Lung (tissue), 12 donors: ENCODE data around the gene ESAM. TPM values are rescaled to one million over a fixed set of nuclear protein-coding genes. Genes with fewer than 3 reads are reported as not detected.
A peak's percentile ranks its signal among the peaks of the same experiment; 100 is the strongest.

Source experiments
- ATAC-seq: fragments of 200-7000 bp; cut with Tn5 transposase; one replicate; pipeline ENCODE4 v1.9.1; 2020; ENCODE audit warnings: moderate number of reproducible peaks; ENCODE audit not compliant: insufficient read depth, low FRiP score
- DNase-seq, 3 donors: peaks; one replicate each; pipeline ENCODE4 v3.0.0-alpha.2; 2013 to 2017
- H3K27ac ChIP-seq, 2 donors: one replicate each; pipeline ENCODE4 v1.5.1; 2013; ENCODE audit warnings: mild to moderate bottlenecking in 2 of 2, moderate library complexity in 2 of 2, control low read depth in 1 of 2, inconsistent platforms in 1 of 2, low read depth in 1 of 2, low read length in 1 of 2
- H3K27me3 ChIP-seq, 3 donors: one replicate each; pipeline ENCODE4 v1.5.1; 2013; ENCODE audit warnings: low read length in 2 of 3; ENCODE audit not compliant: control insufficient read depth in 3 of 3, insufficient read depth in 3 of 3
- H3K36me3 ChIP-seq, 4 donors: one replicate each; pipeline ENCODE4 v1.5.1; 2013; ENCODE audit warnings: low read length in 4 of 4, mild to moderate bottlenecking in 1 of 4, moderate library complexity in 1 of 4; ENCODE audit not compliant: control insufficient read depth in 4 of 4, insufficient read depth in 4 of 4
- H3K4me1 ChIP-seq, 5 donors: one replicate each; pipeline ENCODE4 v1.5.1; 2013; ENCODE audit warnings: low read length in 5 of 5, mild to moderate bottlenecking in 2 of 5, moderate library complexity in 1 of 5; ENCODE audit not compliant: control insufficient read depth in 5 of 5, insufficient read depth in 5 of 5
- H3K4me3 ChIP-seq: one replicate; pipeline ENCODE4 v1.5.1; 2013; ENCODE audit warnings: mild to moderate bottlenecking, control low read depth, moderate library complexity
- H3K9ac ChIP-seq, 2 donors: one replicate each; pipeline ENCODE4 v1.5.1; 2013; ENCODE audit warnings: low read length in 2 of 2, control low read depth in 1 of 2; ENCODE audit not compliant: insufficient read depth in 1 of 2
- H3K9me3 ChIP-seq, 4 donors: one replicate each; pipeline ENCODE4 v1.5.1; 2013; ENCODE audit warnings: low read length in 3 of 4, mild to moderate bottlenecking in 1 of 4, moderate library complexity in 1 of 4; ENCODE audit not compliant: control insufficient read depth in 4 of 4, insufficient read depth in 3 of 4
- CTCF ChIP-seq: IDR thresholded peaks from 2 replicates; pipeline ENCODE4 v1.5.1; 2012; ENCODE audit warnings: mild to moderate bottlenecking; ENCODE audit errors: control extremely low read depth, extremely low read depth
- WGBS, 2 donors: extraction: QIAGEN DNeasy Blood & Tissue Kit; methylation state at CpG; one replicate each; pipeline ENCODE4 v1.1.7; 2013; 5-methylcytosine and 5-hydroxymethylcytosine counted together
- polyA plus RNA-seq, 2 donors: library from polyadenylated mRNA; stranded (reverse); fragments of 200-250 nt; gene quantifications; one replicate each; pipeline ENCODE4 v1.2.1, GENCODE V29; 2013
- total RNA-seq, 2 donors: library from RNA; depleted of rRNA in 1 of 2; stranded (reverse); fragments of >200 nt in 1 of 2; gene quantifications; one replicate each; pipeline ENCODE4 v1.2.1, GENCODE V29; 2014 to 2021
- donor health status: control.
- donor health status: control.
- donor health status: Bipolar disorder and iron deficiency.
- donor health status: healthy.
- donor health status: DM: yes; HTN: yes; CAD: no.

Gene ESAM
- total and polyA plus RNA-seq, 4 donors, result 77.7 to 142 (median 130) TPM

GRCh38 chr11:124717786-124718651 is 44.1 kb downstream of the ESAM start:
- no peaks in the 10 kb centered on the region for H3K9me3 ChIP-seq
- no peak overlapping the region for H3K9ac ChIP-seq
- H3K27me3 ChIP-seq, result peaks cover 0 to 49% (median 28%) of the 10 kb centered on the region in 3 donors
- peak overlapping the region in 1 of 2 donors; percentile 72 for H3K27ac ChIP-seq
- no peaks in the 10 kb centered on the region for H3K36me3 ChIP-seq
- WGBS, 2 donors, result 1% methylated on average over 41 to 45 of the region's 45 CpGs
- H3K4me3 ChIP-seq, result no peak overlapping the region
- TF ChIP-seq CTCF, result no peak
- peaks cover 0 to 13% (median 4%) of the 10 kb centered on the region in 5 donors for H3K4me1 ChIP-seq
- DNase-seq (peak; percentile 44 to 56 (median 51)), ATAC-seq (peak; percentile 57)

GRCh38 chr11:124717421-124717785 is 44.7 kb downstream of the ESAM start:
- no peak overlapping the region for H3K4me3 ChIP-seq
- no peaks in the 10 kb centered on the region for H3K36me3 ChIP-seq
- H3K4me1 ChIP-seq, result peaks cover 0 to 13% (median 4%) of the 10 kb centered on the region in 5 donors
- TF ChIP-seq CTCF, result no peak
- 35 to 53% methylated on average over 7 of the region's 7 CpGs for WGBS, 2 donors
- no peak overlapping the region for H3K9ac ChIP-seq
- DNase-seq (no peak), ATAC-seq (no peak)
- peaks cover 0 to 43% (median 28%) of the 10 kb centered on the region in 3 donors for H3K27me3 ChIP-seq
- H3K27ac ChIP-seq, result peak overlapping the region in 1 of 2 donors; percentile 72
- no peaks in the 10 kb centered on the region for H3K9me3 ChIP-seq

GRCh38 chr11:124716591-124716990 is 45.5 kb downstream of the ESAM start:
- no peak overlapping the region for H3K4me3 ChIP-seq
- DNase-seq, result no peak
- H3K36me3 ChIP-seq, result no peaks in the 10 kb centered on the region
- ATAC-seq, result no peak
- peaks cover 0 to 13% (median 3%) of the 10 kb centered on the region in 5 donors for H3K4me1 ChIP-seq
- no peaks in the 10 kb centered on the region for H3K9me3 ChIP-seq
- peaks cover 0 to 35% (median 28%) of the 10 kb centered on the region in 3 donors for H3K27me3 ChIP-seq
- 30 to 57% methylated on average over 3 of the region's 3 CpGs for WGBS, 2 donors
- no peak overlapping the region for H3K27ac ChIP-seq
- TF ChIP-seq CTCF, result no peak
- no peak overlapping the region for H3K9ac ChIP-seq
